ENCODE data around the gene ZFYVE28.

DNA sequence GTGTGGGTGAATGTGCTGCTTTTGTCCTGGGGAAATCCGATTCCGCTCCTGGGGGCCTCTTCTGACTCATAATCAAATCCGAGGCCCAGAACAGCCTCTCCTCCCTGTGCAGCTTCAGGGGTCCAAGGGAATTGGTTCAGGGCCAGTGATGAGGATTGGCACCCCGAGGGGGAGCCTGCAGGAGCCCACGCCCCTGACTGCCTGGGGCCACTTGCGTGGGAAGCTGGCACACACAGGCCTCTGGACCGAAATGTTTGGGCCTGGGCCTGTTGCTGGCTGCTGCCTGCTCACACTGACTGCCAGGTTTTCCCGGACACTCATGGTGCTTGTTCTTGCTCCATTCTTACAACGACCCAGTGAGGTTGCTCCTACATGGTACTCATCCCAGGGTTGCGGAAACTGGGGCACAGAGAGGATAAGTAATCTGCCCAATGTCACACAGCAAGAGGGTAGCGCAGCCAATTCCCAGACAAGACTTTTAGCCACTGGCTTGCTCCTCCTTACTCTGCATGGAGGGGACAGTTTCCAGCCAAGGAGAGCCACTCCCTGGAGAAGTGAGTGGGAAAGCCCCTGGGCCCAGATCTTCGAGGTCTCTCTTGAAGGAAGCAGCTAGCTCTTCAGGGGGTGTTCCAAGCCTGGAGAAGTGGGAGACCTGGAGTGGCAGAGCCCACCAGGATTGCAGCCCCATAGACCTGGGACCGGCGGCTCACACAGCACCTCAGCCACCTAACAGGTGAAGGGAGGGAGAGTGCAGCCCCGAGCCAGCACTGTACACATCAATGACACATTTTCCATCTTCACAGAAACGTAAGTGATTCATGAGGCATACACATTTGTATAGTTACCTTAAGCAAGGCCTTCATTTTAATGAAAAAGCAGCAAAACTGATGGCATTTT lies 20.6 kb upstream of the ZFYVE28 start:
- TF ChIP-seq ELF4 (IDR thresholded peaks at IDR 0.05) (no peak), CTBP1 (IDR thresholded peaks at IDR 0.05; ENCODE audit: borderline replicate concordance) (no peak), BHLHE40 (IDR thresholded peaks at IDR 0.05; ENCODE audit: borderline replicate concordance) (no peak), HDGF (IDR thresholded peaks at IDR 0.05; ENCODE audit: borderline replicate concordance) (no peak), TARDBP (IDR thresholded peaks at IDR 0.05) (no peak), ZNF384 (IDR thresholded peaks at IDR 0.05) (no peak), FOXA1 (IDR thresholded peaks at IDR 0.05) (no peak), NFRKB (IDR thresholded peaks at IDR 0.05) (no peak), FOXK2 (IDR thresholded peaks at IDR 0.05) (no peak), SP1 (IDR thresholded peaks at IDR 0.05) (no peak), SUZ12 (IDR thresholded peaks at IDR 0.05) (no peak)

Data from HEK293T (cell line).